WTC11 (cell line): ENCODE measurements around the gene MAZ.

Experiments
- CTCF ChIP-seq: fragments of 200-600 bp; IDR thresholded peaks from 2 replicates; pipeline ENCODE4 v1.8.0; 2022; ENCODE audit warnings: antibody characterized with exemption
- E2F5 ChIP-seq: sonication (generic); formaldehyde crosslinking; IDR thresholded peaks from 2 replicates; pipeline ENCODE4 v1.8.1; 2022; ENCODE audit warnings: mild to moderate bottlenecking, moderate library complexity, missing genetic modification reagents
- ESRRA ChIP-seq: sonication (generic); formaldehyde crosslinking; IDR thresholded peaks from 2 replicates; pipeline ENCODE4 v1.8.1; 2022; ENCODE audit warnings: mild to moderate bottlenecking, missing genetic modification reagents, borderline replicate concordance
- FOXP1 ChIP-seq: sonication (generic); formaldehyde crosslinking; IDR thresholded peaks from 2 replicates; pipeline ENCODE4 v1.8.0; 2022; ENCODE audit warnings: missing genetic modification reagents, mild to moderate bottlenecking, moderate library complexity, borderline replicate concordance
- MAX ChIP-seq: sonication (generic); formaldehyde crosslinking; IDR thresholded peaks from 2 replicates; pipeline ENCODE4 v1.8.0; 2022; ENCODE audit warnings: mild to moderate bottlenecking, missing genetic modification reagents
- MXD4 ChIP-seq: fragments of 250-450 bp; sonication (Bioruptor Pico); IDR thresholded peaks from 2 replicates; pipeline ENCODE4 v1.8.0; 2021; ENCODE audit warnings: mild to moderate bottlenecking, moderate library complexity, borderline replicate concordance
- NFE2L1 ChIP-seq: sonication (generic); formaldehyde crosslinking; IDR thresholded peaks from 2 replicates; pipeline ENCODE4 v1.8.1; 2023; ENCODE audit warnings: missing genetic modification reagents
- TCF7 ChIP-seq: sonication (generic); formaldehyde crosslinking; IDR thresholded peaks from 2 replicates; pipeline ENCODE4 v1.8.0; 2022; ENCODE audit warnings: mild to moderate bottlenecking, low read depth, missing genetic modification reagents, moderate library complexity
- USF2 ChIP-seq: sonication (generic); formaldehyde crosslinking; IDR thresholded peaks from 2 replicates; pipeline ENCODE4 v1.8.1; 2023; ENCODE audit warnings: mild to moderate bottlenecking, missing genetic modification reagents, moderate library complexity
- ZNF121 ChIP-seq: sonication (generic); formaldehyde crosslinking; IDR thresholded peaks from 2 replicates; pipeline ENCODE4 v1.8.0; 2023; ENCODE audit warnings: missing genetic modification reagents
- ZNF512 ChIP-seq: sonication (generic); formaldehyde crosslinking; IDR thresholded peaks from 2 replicates; pipeline ENCODE4 v1.8.1; 2022; ENCODE audit warnings: missing genetic modification reagents, borderline replicate concordance

GRCh38 chr16:29843931-29844330 lies 37.6 kb downstream of the MAZ start:
- TF ChIP-seq E2F5 = no peak
- TF ChIP-seq MXD4 = no peak
- TF ChIP-seq USF2 = no peak
- no peak for TF ChIP-seq ZNF121 (CRISPR knock-in tag)
- no peak for TF ChIP-seq CTCF
- no peak for TF ChIP-seq MAX (CRISPR knock-in tag)
- TF ChIP-seq ESRRA = no peak
- TF ChIP-seq NFE2L1 = no peak
- no peak for TF ChIP-seq TCF7 (CRISPR knock-in tag)
- TF ChIP-seq ZNF512 (CRISPR knock-in tag) = no peak
- TF ChIP-seq FOXP1 (CRISPR knock-in tag) = no peak
